Keratinocyte (primary cell): ENCODE measurements around the gene ZNF70. TPM values are rescaled to one million over a fixed set of nuclear protein-coding genes. Genes with fewer than 3 reads are reported as not detected.

Experiments
- DNase-seq: peaks from one replicate; pipeline ENCODE4 v3.0.0-alpha.2; 2011; ENCODE audit warnings: low read depth, missing footprints, low spot score
- FAIRE-seq: peaks from 2 replicates; lab custom pipeline; 2011; peaks lifted over from hg19 to GRCh38; lab: Jason Lieb, UNC
- H2AFZ ChIP-seq: 2 replicates; pipeline ENCODE4 v1.6.0; 2012; ENCODE audit warnings: low read length, control low read depth, inconsistent platforms; ENCODE audit not compliant: control insufficient read depth
- H3K27ac ChIP-seq: 2 replicates; pipeline ENCODE4 v1.5.1; 2011; ENCODE audit warnings: low read length; ENCODE audit not compliant: control insufficient read depth, insufficient read depth
- H3K27me3 ChIP-seq: 3 replicates; pipeline ENCODE4 v1.6.0; 2011; ENCODE audit warnings: low read length; ENCODE audit not compliant: control insufficient read depth, insufficient read depth; ENCODE audit errors: extremely low read depth
- H3K36me3 ChIP-seq, 2 experiments: 2 replicates in 1 of 2; 3 replicates in 1 of 2; pipeline ENCODE4 v1.5.1; 2011; ENCODE audit warnings: low read length in 2 of 2, mild to moderate bottlenecking in 1 of 2; ENCODE audit not compliant: control insufficient read depth in 2 of 2, insufficient read depth in 2 of 2; ENCODE audit errors: extremely low read depth in 1 of 2
- H3K4me1 ChIP-seq: 3 replicates; pipeline ENCODE4 v1.5.1; 2011; ENCODE audit warnings: low read length; ENCODE audit not compliant: control insufficient read depth, insufficient read depth; ENCODE audit errors: extremely low read depth
- H3K4me2 ChIP-seq: 3 replicates; pipeline ENCODE4 v1.6.0; 2011; ENCODE audit warnings: low read depth, low read length; ENCODE audit not compliant: control insufficient read depth, insufficient read depth; ENCODE audit errors: extremely low read depth
- H3K4me3 ChIP-seq, 3 experiments: fragments of 200-600 bp in 1 of 3; sonication (generic) in 1 of 3; 2 replicates in 2 of 3; 3 replicates in 1 of 3; pipeline ENCODE4 v1.5.1; 2011 to 2016; ENCODE audit warnings: low read length in 3 of 3, mild to moderate bottlenecking in 3 of 3, control low read depth in 2 of 3, inconsistent platforms in 1 of 3, low read depth in 1 of 3, mixed read lengths in 1 of 3, mixed run types in 1 of 3, moderate library complexity in 1 of 3; ENCODE audit not compliant: control insufficient read depth in 2 of 3, insufficient read depth in 2 of 3; ENCODE audit errors: extremely low read depth in 1 of 3
- H3K79me2 ChIP-seq: 2 replicates; pipeline ENCODE4 v1.6.0; 2012; ENCODE audit warnings: low read length; ENCODE audit not compliant: control insufficient read depth, insufficient read depth
- H3K9ac ChIP-seq: 3 replicates; pipeline ENCODE4 v1.6.0; 2011; ENCODE audit warnings: low read length; ENCODE audit not compliant: control insufficient read depth, insufficient read depth; ENCODE audit errors: extremely low read depth
- H3K9me1 ChIP-seq: 3 replicates; pipeline ENCODE4 v1.6.0; 2011; ENCODE audit warnings: low read length; ENCODE audit not compliant: control insufficient read depth, insufficient read depth; ENCODE audit errors: extremely low read depth
- H3K9me3 ChIP-seq: 2 replicates; pipeline ENCODE4 v1.5.1; 2012; ENCODE audit warnings: low read depth, low read length; ENCODE audit not compliant: control insufficient read depth
- H4K20me1 ChIP-seq: 3 replicates; pipeline ENCODE4 v1.6.0; 2011; ENCODE audit warnings: low read length; ENCODE audit not compliant: control insufficient read depth, insufficient read depth; ENCODE audit errors: extremely low read depth
- EZH2 ChIP-seq: IDR thresholded peaks from one replicate; pipeline ENCODE4 v1.6.1; 2012; ENCODE audit warnings: inconsistent platforms, mild to moderate bottlenecking, low read length, moderate library complexity
- dilution Hi-C: fragments of 300-500 bp; cut with MboI; formaldehyde crosslinking; loops from one replicate; pipeline ENCODE4 v1.7.0; 2020; ENCODE audit warnings: low sequenced_read_pairs; ENCODE audit not compliant: extremely low pct_ligation_motif_present
- polyA plus RNA-seq, 5 experiments: library from polyadenylated mRNA; depleted of rRNA in 3 of 5; stranded (reverse) in 3 of 5; stranded (forward) in 1 of 5; unstranded in 1 of 5; fragments of >200 nt; gene quantifications; 1 replicate in 1 of 5; 2 replicates in 3 of 5; 3 replicates in 1 of 5; pipeline versions ENCODE4 v1.2.1 to v1.2.3, GENCODE V29; 2011 to 2012; ENCODE audit warnings: missing spikeins in 2 of 5, low read depth in 1 of 5, low replicate concordance in 1 of 5
- TF ChIP-seq, protein P1 (sequence below), 3 experiments: IDR thresholded peaks in 1 of 3; conservative IDR thresholded peaks in 1 of 3; optimal IDR thresholded peaks in 1 of 3; 2 replicates in 2 of 3; 3 replicates in 1 of 3; pipeline versions ENCODE3 to v1.5.1; 2011; ENCODE audit warnings: low read length in 3 of 3, mild to moderate bottlenecking in 3 of 3, moderate library complexity in 2 of 3, control low read depth in 1 of 3, inconsistent platforms in 1 of 3; ENCODE audit not compliant: insufficient read depth in 2 of 3; ENCODE audit errors: extremely low read depth in 1 of 3

Gene ZNF70
- polyA plus RNA-seq, 1 donor (not counting 4 experiments of a cell fraction or from before 2014, with no cell fraction given) = 0.55 TPM

- Histone ChIP-seq H2AFZ (no peak overlapping the region), H3K36me3 (peaks cover 4 to 12% of the 10 kb centered on the region in 2 experiments), H3K27ac (no peak overlapping the region), H3K4me3 (no peak overlapping the region), H3K4me1 (no peaks in the 10 kb centered on the region), H3K4me2 (no peak overlapping the region), H3K9me1 (no peaks in the 10 kb centered on the region), H3K9me3 (no peaks in the 10 kb centered on the region), H3K79me2 (no peaks in the 10 kb centered on the region), H3K27me3 (no peaks in the 10 kb centered on the region), H4K20me1 (no peaks in the 10 kb centered on the region), H3K9ac (no peak overlapping the region)
- FAIRE-seq (no peak), DNase-seq (no peak)
- TF ChIP-seq, protein P1, sequence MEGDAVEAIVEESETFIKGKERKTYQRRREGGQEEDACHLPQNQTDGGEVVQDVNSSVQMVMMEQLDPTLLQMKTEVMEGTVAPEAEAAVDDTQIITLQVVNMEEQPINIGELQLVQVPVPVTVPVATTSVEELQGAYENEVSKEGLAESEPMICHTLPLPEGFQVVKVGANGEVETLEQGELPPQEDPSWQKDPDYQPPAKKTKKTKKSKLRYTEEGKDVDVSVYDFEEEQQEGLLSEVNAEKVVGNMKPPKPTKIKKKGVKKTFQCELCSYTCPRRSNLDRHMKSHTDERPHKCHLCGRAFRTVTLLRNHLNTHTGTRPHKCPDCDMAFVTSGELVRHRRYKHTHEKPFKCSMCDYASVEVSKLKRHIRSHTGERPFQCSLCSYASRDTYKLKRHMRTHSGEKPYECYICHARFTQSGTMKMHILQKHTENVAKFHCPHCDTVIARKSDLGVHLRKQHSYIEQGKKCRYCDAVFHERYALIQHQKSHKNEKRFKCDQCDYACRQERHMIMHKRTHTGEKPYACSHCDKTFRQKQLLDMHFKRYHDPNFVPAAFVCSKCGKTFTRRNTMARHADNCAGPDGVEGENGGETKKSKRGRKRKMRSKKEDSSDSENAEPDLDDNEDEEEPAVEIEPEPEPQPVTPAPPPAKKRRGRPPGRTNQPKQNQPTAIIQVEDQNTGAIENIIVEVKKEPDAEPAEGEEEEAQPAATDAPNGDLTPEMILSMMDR (optimal IDR thresholded peaks at IDR 0.05 in 1 of 3, IDR thresholded peaks at IDR 0.05 in 1 of 3, conservative IDR thresholded peaks at IDR 0.05 in 1 of 3; ENCODE audit: extremely low read depth in 1 of 3, insufficient read depth in 2 of 3, low read length in 3 of 3) = no peak
- no peak for TF ChIP-seq EZH2
- dilution Hi-C loops = no loop called here
These were observed 61.5 kb downstream of the ZNF70 start for GRCh38 chr22:23689414-23689813.

Other genes starting within 250 kb of the ZNF70 start
- not detected in 3 replicates for gene IGLL1, start 170.8 kb downstream of the ZNF70 start, polyA plus RNA-seq
- gene DRICH1, start 118.8 kb downstream of the ZNF70 start, polyA plus RNA-seq = 0.09 to 0.12 TPM in 2 of 3 replicates, not detected in the other
- gene RGL4, start 60.1 kb downstream of the ZNF70 start, polyA plus RNA-seq = not detected in 3 replicates
- 0.19 TPM in 1 of 3 replicates, not detected in the others for gene VPREB3, start 3.3 kb upstream of the ZNF70 start, polyA plus RNA-seq
- 0.06 TPM in 1 of 3 replicates, not detected in the others for gene C22orf15, start 11.9 kb upstream of the ZNF70 start, polyA plus RNA-seq
- gene CHCHD10, start 16.9 kb upstream of the ZNF70 start, polyA plus RNA-seq = 10.4 to 14.8 TPM (median 10.6 TPM) in 3 replicates
- 0.06 to 0.20 TPM (median 0.13 TPM) in 3 replicates for gene MMP11, start 21.7 kb upstream of the ZNF70 start, polyA plus RNA-seq
- 70.0 to 108 TPM (median 95.2 TPM) in 3 replicates for gene SMARCB1, start 35.9 kb upstream of the ZNF70 start, polyA plus RNA-seq
- gene DERL3, start 87.9 kb upstream of the ZNF70 start, polyA plus RNA-seq = 0.01 to 0.42 TPM (median 0.05 TPM) in 3 replicates
- gene SLC2A11, start 106.8 kb upstream of the ZNF70 start, polyA plus RNA-seq = 5.3 to 9.4 TPM (median 6.0 TPM) in 3 replicates
- 162 to 812 TPM (median 340 TPM) in 3 replicates for gene MIF, start 143.3 kb upstream of the ZNF70 start, polyA plus RNA-seq
- gene GSTT2B, start 210.1 kb upstream of the ZNF70 start, polyA plus RNA-seq = 15.5 to 22.2 TPM (median 17.9 TPM) in 3 replicates
- gene DDTL, start 215.8 kb upstream of the ZNF70 start, polyA plus RNA-seq = 0.63 to 1.0 TPM (median 0.72 TPM) in 3 replicates
- 87.8 to 151 TPM (median 118 TPM) in 3 replicates for gene DDT, start 223.3 kb upstream of the ZNF70 start, polyA plus RNA-seq
- gene GSTT2, start 229.0 kb upstream of the ZNF70 start, polyA plus RNA-seq = 0.24 to 1.5 TPM (median 0.75 TPM) in 3 replicates